ENCODE results near the gene UNC5A. TPM values are rescaled to one million over a fixed set of nuclear protein-coding genes. Genes with fewer than 3 reads are reported as not detected.

UNC5A gene
- total RNA-seq, 6 experiments from 2014 or later: not detected

GRCh38 chr5:176844706-176845391 is 34.5 kb downstream of the UNC5A start:
- H3K36me3 ChIP-seq: no peaks in the 10 kb centered on the region
- H3K27ac ChIP-seq: no peak overlapping the region
- intact Hi-C loops (cut with DNase I): no loop called here
- ATAC-seq: no peak
- no peaks in the 10 kb centered on the region for H3K9me3 ChIP-seq
- H3K4me3 ChIP-seq: no peak overlapping the region
- no peak for TF ChIP-seq CTCF (IDR thresholded peaks at IDR 0.05)
- no peak for TF ChIP-seq POLR2A (IDR thresholded peaks at IDR 0.05)
- no peak for DNase-seq
- H3K4me1 ChIP-seq: no peaks in the 10 kb centered on the region
- WGBS (ENCODE audit: insufficient coverage, low coverage, low lambda C conversion rate, missing lambda C conversion rate): 41% methylated on average over 5 of the region's 21 CpGs
- no peaks in the 10 kb centered on the region for H3K27me3 ChIP-seq

- Histone ChIP-seq H3K27me3 (no peaks in the 10 kb centered on the region), H3K4me3 (no peak overlapping the region), H3K27ac (no peak overlapping the region), H3K9me3 (no peaks in the 10 kb centered on the region), H3K36me3 (no peaks in the 10 kb centered on the region), H3K4me1 (no peaks in the 10 kb centered on the region)
- no peak for DNase-seq
- ATAC-seq: no peak
- TF ChIP-seq POLR2A (IDR thresholded peaks at IDR 0.05) (no peak), CTCF (IDR thresholded peaks at IDR 0.05) (no peak)
- WGBS (ENCODE audit: insufficient coverage, low coverage, low lambda C conversion rate, missing lambda C conversion rate): 53% methylated on average over 5 of the region's 6 CpGs
- intact Hi-C loops (cut with DNase I): no loop called here
Observed at GRCh38 chr5:176845392-176845713, 35.0 kb downstream of the UNC5A start.

GRCh38 chr5:176846335-176847140 is 36.2 kb downstream of the UNC5A start:
- Histone ChIP-seq H3K36me3 (no peaks in the 10 kb centered on the region), H3K27ac (no peak overlapping the region), H3K27me3 (no peaks in the 10 kb centered on the region), H3K4me1 (no peaks in the 10 kb centered on the region), H3K9me3 (no peaks in the 10 kb centered on the region), H3K4me3 (no peak overlapping the region)
- no peak for TF ChIP-seq POLR2A (IDR thresholded peaks at IDR 0.05)
- no peak for TF ChIP-seq CTCF (IDR thresholded peaks at IDR 0.05)
- intact Hi-C loops (cut with DNase I): no loop called here
- ATAC-seq (peak in 3 of 4 donors; percentile 19 to 78 (median 65)), DNase-seq (no peak)
- WGBS (ENCODE audit: insufficient coverage, low coverage, low lambda C conversion rate, missing lambda C conversion rate): 0% methylated on average over 1 of the region's 24 CpGs

GRCh38 chr5:176847148-176847547 is 36.8 kb downstream of the UNC5A start:
- 70% methylated on average over 9 of the region's 18 CpGs for WGBS (ENCODE audit: insufficient coverage, low coverage, low lambda C conversion rate, missing lambda C conversion rate)
- DNase-seq (no peak), ATAC-seq (no peak)
- no peaks in the 10 kb centered on the region for H3K9me3 ChIP-seq
- H3K36me3 ChIP-seq: no peaks in the 10 kb centered on the region
- no peak overlapping the region for H3K27ac ChIP-seq
- no peak overlapping the region for H3K4me3 ChIP-seq
- no peaks in the 10 kb centered on the region for H3K27me3 ChIP-seq
- intact Hi-C loops (cut with DNase I): no loop called here
- TF ChIP-seq POLR2A (IDR thresholded peaks at IDR 0.05) (no peak), CTCF (IDR thresholded peaks at IDR 0.05) (no peak)
- H3K4me1 ChIP-seq: no peaks in the 10 kb centered on the region
